Kidney (tissue), 14 donors: Measurements from ENCODE around the gene NBEAL2. TPM values are rescaled to one million over a fixed set of nuclear protein-coding genes. Genes with fewer than 3 reads are reported as not detected.

Experiments
- DNase-seq, 5 donors: peaks; one replicate each; pipeline ENCODE4 v3.0.0-alpha.2; 2013 to 2020
- FAIRE-seq: peaks from 2 replicates; lab custom pipeline; 2012; peaks lifted over from hg19 to GRCh38; lab: Jason Lieb, UNC
- H3K27ac ChIP-seq, 2 donors: one replicate each; pipeline ENCODE4 v1.7.0; 2013; ENCODE audit warnings: low read depth in 2 of 2, low read length in 2 of 2, inconsistent platforms in 1 of 2
- H3K27me3 ChIP-seq: one replicate; pipeline ENCODE4 v1.7.1; 2013; ENCODE audit warnings: low read length, inconsistent platforms; ENCODE audit not compliant: control insufficient read depth, insufficient read depth
- H3K36me3 ChIP-seq, 3 donors: one replicate each; pipeline versions ENCODE4 v1.7.0 to v1.7.1; 2013; ENCODE audit warnings: low read length in 3 of 3, control low read depth in 1 of 3, inconsistent platforms in 1 of 3; ENCODE audit not compliant: insufficient read depth in 3 of 3, control insufficient read depth in 2 of 3
- H3K4me1 ChIP-seq, 3 donors: one replicate each; pipeline versions ENCODE4 v1.7.0 to v1.7.1; 2013; ENCODE audit warnings: low read length in 3 of 3, inconsistent platforms in 1 of 3, low read depth in 1 of 3; ENCODE audit not compliant: control insufficient read depth in 2 of 3, insufficient read depth in 2 of 3
- H3K4me3 ChIP-seq, 3 donors: one replicate each; pipeline versions ENCODE4 v1.7.0 to v1.8.1; 2013; ENCODE audit warnings: low read length in 3 of 3, control low read depth in 1 of 3, inconsistent platforms in 1 of 3
- H3K9ac ChIP-seq, 3 donors: one replicate each; pipeline versions ENCODE4 v1.7.0 to v1.7.1; 2013; ENCODE audit warnings: low read length in 3 of 3, control low read depth in 1 of 3, inconsistent platforms in 1 of 3
- H3K9me3 ChIP-seq, 3 donors: one replicate each; pipeline versions ENCODE4 v1.7.0 to v1.7.1; 2013; ENCODE audit warnings: low read length in 3 of 3, control low read depth in 1 of 3, inconsistent platforms in 1 of 3; ENCODE audit not compliant: control insufficient read depth in 2 of 3, insufficient read depth in 1 of 3
- intact Hi-C: fragments of 100-400 bp; cut with DNase I; formaldehyde crosslinking; loops from one replicate; pipeline ENCODE4 v1.11.1; 2022
- polyA plus RNA-seq: library from polyadenylated mRNA; stranded (reverse); fragments of 350-450 nt; fragmentation: Illumina TruSeq; extraction: RNeasy Lipid Tissue Mini Kit (QIAGEN cat#74804); gene quantifications from one replicate; pipeline ENCODE4 v1.2.3, GENCODE V29; 2014; ENCODE audit warnings: low read depth, low replicate concordance; ENCODE audit not compliant: insufficient read depth
- total RNA-seq: library from RNA; stranded (reverse); fragmentation: NEBNext Ultra II Directional; extraction: Animal tissue kit (Norgen Biotek cat#: 25700); gene quantifications from one replicate; pipeline ENCODE4 v1.2.1, GENCODE V29; 2021
- TF ChIP-seq, protein P1 (sequence below): IDR thresholded peaks from 3 replicates; pipeline ENCODE4 v1.5.1; 2012; ENCODE audit warnings: mild to moderate bottlenecking, moderate library complexity, borderline replicate concordance; ENCODE audit not compliant: insufficient read depth; ENCODE audit errors: extremely low read depth
- donor health status: control.
- donor health status: control.
- donor health status: control.
- donor health status: control.
- donor health status: control.
- donor health status: DM: yes; HTN: yes; CAD: no.
- donor health status: Normal renal cell carcinoma (clear cell type).

Gene NBEAL2
- total and polyA plus RNA-seq, 2 donors from 2014 or later, result 25.7 to 82.8 TPM

DNA sequence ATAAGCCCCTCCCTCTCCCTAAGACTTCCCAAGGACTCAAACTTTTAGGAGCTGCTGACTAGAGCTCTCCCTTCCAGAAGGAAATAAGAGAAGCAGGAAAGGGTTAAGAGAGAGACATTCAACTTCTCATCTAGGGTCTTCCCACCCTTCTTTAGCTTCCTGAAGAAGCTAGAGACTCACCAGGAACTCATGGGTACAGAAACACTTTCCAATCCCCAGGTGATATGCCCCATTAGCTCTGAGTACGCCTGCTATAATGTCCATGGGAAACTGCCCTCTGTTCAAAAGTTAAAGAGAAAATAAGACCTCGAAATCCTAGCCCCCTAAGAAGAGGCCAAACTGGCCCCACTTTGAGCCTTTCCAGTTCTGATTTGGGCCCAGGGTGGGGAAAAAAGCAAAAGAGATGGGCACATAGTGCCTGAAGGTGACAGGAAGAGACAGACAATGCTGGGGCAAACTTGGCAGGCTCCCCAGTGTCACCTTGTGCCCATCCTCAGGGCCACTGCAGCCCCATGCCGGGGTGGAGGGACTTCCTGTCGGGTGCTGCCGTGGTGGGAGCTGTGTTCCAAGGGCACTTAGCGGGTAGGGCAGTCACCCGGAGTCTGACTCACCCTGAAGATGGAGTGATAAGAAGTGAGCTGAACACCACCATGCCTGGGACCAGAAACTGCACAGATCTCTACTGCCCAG, 32.5 kb upstream of the NBEAL2 start:
- FAIRE-seq, result no peak
- Histone ChIP-seq H3K9me3 (no peaks in the 10 kb centered on the region), H3K9ac (peak overlapping the region in 2 of 3 donors; percentile 38 to 79), H3K4me1 (peaks cover 4 to 80% (median 74%) of the 10 kb centered on the region in 3 donors), H3K4me3 (no peak overlapping the region), H3K27me3 (no peaks in the 10 kb centered on the region), H3K36me3 (no peaks in the 10 kb centered on the region), H3K27ac (peak overlapping the region; percentile 91 to 97)
- TF ChIP-seq, protein P1, sequence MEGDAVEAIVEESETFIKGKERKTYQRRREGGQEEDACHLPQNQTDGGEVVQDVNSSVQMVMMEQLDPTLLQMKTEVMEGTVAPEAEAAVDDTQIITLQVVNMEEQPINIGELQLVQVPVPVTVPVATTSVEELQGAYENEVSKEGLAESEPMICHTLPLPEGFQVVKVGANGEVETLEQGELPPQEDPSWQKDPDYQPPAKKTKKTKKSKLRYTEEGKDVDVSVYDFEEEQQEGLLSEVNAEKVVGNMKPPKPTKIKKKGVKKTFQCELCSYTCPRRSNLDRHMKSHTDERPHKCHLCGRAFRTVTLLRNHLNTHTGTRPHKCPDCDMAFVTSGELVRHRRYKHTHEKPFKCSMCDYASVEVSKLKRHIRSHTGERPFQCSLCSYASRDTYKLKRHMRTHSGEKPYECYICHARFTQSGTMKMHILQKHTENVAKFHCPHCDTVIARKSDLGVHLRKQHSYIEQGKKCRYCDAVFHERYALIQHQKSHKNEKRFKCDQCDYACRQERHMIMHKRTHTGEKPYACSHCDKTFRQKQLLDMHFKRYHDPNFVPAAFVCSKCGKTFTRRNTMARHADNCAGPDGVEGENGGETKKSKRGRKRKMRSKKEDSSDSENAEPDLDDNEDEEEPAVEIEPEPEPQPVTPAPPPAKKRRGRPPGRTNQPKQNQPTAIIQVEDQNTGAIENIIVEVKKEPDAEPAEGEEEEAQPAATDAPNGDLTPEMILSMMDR, result no peak
- peak in 2 of 5 donors; percentile 48 to 87 for DNase-seq
- intact Hi-C loops, result no loop called here

DNA sequence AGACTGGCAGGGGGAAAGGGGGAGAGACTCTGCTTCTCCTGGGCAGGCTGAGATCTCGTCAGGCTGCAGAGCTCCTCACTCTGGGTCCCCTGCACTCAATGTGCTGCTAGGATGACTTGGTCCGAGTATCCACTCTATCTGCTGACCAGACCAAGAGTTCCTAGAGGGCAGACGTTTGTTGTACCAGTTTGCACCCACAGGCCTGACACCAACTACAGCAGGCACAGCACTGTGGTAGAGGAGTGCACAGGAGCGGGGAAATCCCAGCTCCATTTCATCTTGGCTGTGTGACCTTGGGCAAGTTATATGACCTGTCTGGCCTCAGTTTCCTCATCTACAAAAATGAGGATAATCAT, 31.9 kb upstream of the NBEAL2 start:
- intact Hi-C loops, result no loop called here
- no peak overlapping the region for H3K4me3 ChIP-seq
- FAIRE-seq (no peak), DNase-seq (no peak)
- TF ChIP-seq, protein P1, result no peak
- H3K27ac ChIP-seq, result peak overlapping the region; percentile 91 to 97
- peak overlapping the region in 1 of 3 donors; percentile 79 for H3K9ac ChIP-seq
- H3K4me1 ChIP-seq, result peaks cover 4 to 78% (median 69%) of the 10 kb centered on the region in 3 donors
- H3K27me3 ChIP-seq, result no peaks in the 10 kb centered on the region
- H3K9me3 ChIP-seq, result no peaks in the 10 kb centered on the region
- no peaks in the 10 kb centered on the region for H3K36me3 ChIP-seq

DNA sequence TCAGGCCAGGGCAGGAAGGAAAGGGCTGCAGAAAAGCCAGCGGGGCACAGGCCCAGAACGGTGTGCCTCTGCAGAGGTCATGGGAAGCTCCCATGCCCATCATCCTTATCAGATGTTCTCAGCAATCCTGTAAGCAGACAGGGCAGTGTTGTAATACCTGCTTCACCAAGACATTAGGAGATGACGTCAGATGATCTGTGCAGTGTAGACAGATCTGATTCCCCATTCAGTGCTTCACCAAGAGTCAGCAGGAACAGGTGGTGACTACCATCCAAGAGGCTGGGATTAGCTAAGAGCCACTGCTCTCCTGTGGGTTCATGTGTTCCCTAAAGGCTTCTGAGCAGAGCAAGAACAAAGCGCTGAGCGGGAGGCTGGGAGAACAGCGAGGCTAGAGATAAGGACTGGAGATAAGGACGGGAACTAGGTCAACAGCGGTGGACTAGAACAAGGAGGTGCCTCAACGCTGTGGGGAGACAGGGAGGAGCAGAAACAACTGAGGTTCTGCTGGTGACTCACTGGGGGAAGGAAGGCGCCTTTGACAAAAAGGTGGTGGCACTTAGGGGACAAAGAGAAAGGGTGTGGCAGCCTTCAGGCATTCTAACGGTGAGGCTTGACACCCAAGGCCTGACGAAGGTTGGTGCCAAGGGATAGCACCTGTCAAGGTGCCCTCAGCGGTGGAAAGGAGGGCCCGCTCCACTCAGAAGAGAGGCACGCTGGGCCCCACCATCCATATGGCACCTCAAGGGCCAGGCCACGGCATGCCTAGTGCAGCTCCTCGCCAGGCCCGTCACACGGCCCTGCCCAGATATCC, 31.3 kb upstream of the NBEAL2 start:
- intact Hi-C loops, result no loop called here
- H3K9me3 ChIP-seq, result no peaks in the 10 kb centered on the region
- H3K27ac ChIP-seq, result peak overlapping the region; percentile 91 to 97
- FAIRE-seq (no peak), DNase-seq (peak in 2 of 5 donors; percentile 33 to 81)
- peaks cover 4 to 76% (median 63%) of the 10 kb centered on the region in 3 donors for H3K4me1 ChIP-seq
- H3K27me3 ChIP-seq, result no peaks in the 10 kb centered on the region
- TF ChIP-seq, protein P1, result no peak
- no peak overlapping the region for H3K4me3 ChIP-seq
- H3K9ac ChIP-seq, result peak overlapping the region in 1 of 3 donors; percentile 79
- no peaks in the 10 kb centered on the region for H3K36me3 ChIP-seq
